KOPT-K1 (cell line): ENCODE data around the gene DHODH.
"Not testable (repeated sequence)": the region's sequence is repeated elsewhere in the genome, so short reads cannot be mapped to it uniquely, and the experiment has no call there.

Experiments
- H3K27ac ChIP-seq: fragments of 200-600 bp; sonication (generic); 2 replicates; pipeline ENCODE4 v1.5.1; 2016; ENCODE audit warnings: antibody characterized with exemption, mild to moderate bottlenecking, low read depth, low read length; ENCODE audit not compliant: poor library complexity, severe bottlenecking
- H3K36me3 ChIP-seq: fragments of 200-600 bp; sonication (generic); 2 replicates; pipeline ENCODE4 v1.5.1; 2017; ENCODE audit warnings: antibody characterized with exemption, mild to moderate bottlenecking, low read length, moderate library complexity; ENCODE audit not compliant: insufficient read depth
- H3K9me3 ChIP-seq: fragments of 200-600 bp; sonication (generic); 2 replicates; pipeline ENCODE4 v1.5.1; 2017; ENCODE audit warnings: antibody characterized with exemption, low read length, mild to moderate bottlenecking; ENCODE audit not compliant: insufficient read depth, poor library complexity, severe bottlenecking

DHODH gene

GRCh38 chr16:72008424-72009216, at the start of gene DHODH:
DHODH (plus strand) TSS chr16:72008744; CDS start chr16:72008765, 21 bp downstream.
- no peaks in the 10 kb centered on the region for H3K9me3 ChIP-seq
- H3K36me3 ChIP-seq = peaks cover 20% of the 10 kb centered on the region
- peak within 1 kb of the TSS; percentile 68 for H3K27ac ChIP-seq

- Histone ChIP-seq H3K9me3 (no peaks in the 10 kb centered on the region), H3K27ac (no peak overlapping the region), H3K36me3 (no peaks in the 10 kb centered on the region)
Measured at GRCh38 chr16:71961066-71962039, 47.2 kb upstream of the DHODH start.

- no peak overlapping the region for H3K27ac ChIP-seq
- no peaks in the 10 kb centered on the region for H3K36me3 ChIP-seq
- no peaks in the 10 kb centered on the region for H3K9me3 ChIP-seq
Measured at GRCh38 chr16:71963125-71963875, 45.2 kb upstream of the DHODH start.

GRCh38 chr16:71965223-71965622, 43.3 kb upstream of the DHODH start:
- H3K9me3 ChIP-seq = no peaks in the 10 kb centered on the region
- no peak overlapping the region for H3K27ac ChIP-seq
- H3K36me3 ChIP-seq = no peaks in the 10 kb centered on the region

GRCh38 chr16:71966932-71967331, 41.6 kb upstream of the DHODH start:
- Histone ChIP-seq H3K27ac (no peak overlapping the region), H3K9me3 (no peaks in the 10 kb centered on the region), H3K36me3 (no peaks in the 10 kb centered on the region)

GRCh38 chr16:71969353-71969752, 39.2 kb upstream of the DHODH start:
- Histone ChIP-seq H3K36me3 (no peaks in the 10 kb centered on the region), H3K9me3 (no peaks in the 10 kb centered on the region), H3K27ac (no peak overlapping the region)

GRCh38 chr16:71971571-71971970, 37.0 kb upstream of the DHODH start:
- H3K27ac ChIP-seq = no peak overlapping the region
- H3K36me3 ChIP-seq = no peaks in the 10 kb centered on the region
- no peaks in the 10 kb centered on the region for H3K9me3 ChIP-seq

GRCh38 chr16:71972356-71972755, 36.2 kb upstream of the DHODH start:
- Histone ChIP-seq H3K27ac (no peak overlapping the region), H3K9me3 (no peaks in the 10 kb centered on the region), H3K36me3 (no peaks in the 10 kb centered on the region)

GRCh38 chr16:71973001-71973400, 35.5 kb upstream of the DHODH start:
- Histone ChIP-seq H3K36me3 (no peaks in the 10 kb centered on the region), H3K27ac (no peak overlapping the region), H3K9me3 (no peaks in the 10 kb centered on the region)

- Histone ChIP-seq H3K36me3 (no peaks in the 10 kb centered on the region), H3K27ac (no peak overlapping the region), H3K9me3 (no peaks in the 10 kb centered on the region)
Measured at GRCh38 chr16:71974068-71974818, 34.3 kb upstream of the DHODH start.

GRCh38 chr16:71985262-71985974, 23.1 kb upstream of the DHODH start:
- Histone ChIP-seq H3K27ac (no peak overlapping the region), H3K9me3 (no peaks in the 10 kb centered on the region), H3K36me3 (no peaks in the 10 kb centered on the region)

GRCh38 chr16:71986131-71986530, 22.4 kb upstream of the DHODH start:
- H3K36me3 ChIP-seq = no peaks in the 10 kb centered on the region
- H3K9me3 ChIP-seq = no peaks in the 10 kb centered on the region
- no peak overlapping the region for H3K27ac ChIP-seq

- no peak overlapping the region for H3K27ac ChIP-seq
- no peaks in the 10 kb centered on the region for H3K36me3 ChIP-seq
- no peaks in the 10 kb centered on the region for H3K9me3 ChIP-seq
Measured at GRCh38 chr16:71995038-71995437, 13.5 kb upstream of the DHODH start.

GRCh38 chr16:71997578-71997977, 11.0 kb upstream of the DHODH start:
- H3K27ac ChIP-seq, H3K36me3 ChIP-seq, H3K9me3 ChIP-seq: not testable (repeated sequence)
